HCT116 (cell line): Measurements from ENCODE around the gene ST7L. TPM values are rescaled to one million over a fixed set of nuclear protein-coding genes. Genes with fewer than 3 reads are reported as not detected.

Experiments used
- ATAC-seq: fragments of 200-7000 bp; cut with Tn5 transposase; 2 replicates; pipeline ENCODE4 v1.9.1; 2020; ENCODE audit warnings: mild to moderate bottlenecking, moderate library complexity
- BruUV-seq: library from RNA; stranded (reverse); fragments of 400-500 nt; replicated peaks from 2 replicates; lab custom pipeline; 2021; lab: Mats Ljungman, UMichigan
- CTCF ChIA-PET: fragments of 300-600 bp; sonication (Branson Sonifier 250); formaldehyde crosslinking; loops from one replicate; lab custom pipeline; 2021; ENCODE audit warnings: antibody characterized with exemption; lab: Charles Lee
- POLR2A ChIA-PET: fragments of 300-600, 350-600 bp; sonication (Branson Sonifier 250); formaldehyde crosslinking; loops from one replicate; lab custom pipeline; 2021; ENCODE audit warnings: antibody characterized with exemption; lab: Charles Lee
- RAD21 ChIA-PET, 2 experiments: fragments of 300-600 bp; sonication (Branson Sonifier 250); formaldehyde crosslinking; loops; one replicate each; lab custom pipeline; 2023; ENCODE audit warnings: low total read pairs in 2 of 2; ENCODE audit not compliant: uncharacterized antibody in 2 of 2, unreplicated experiment in 2 of 2, low non-redundant PET in 1 of 2; lab: Charles Lee
- DNase-seq: peaks from one replicate; pipeline ENCODE4 v3.0.0-alpha.2; 2010; ENCODE audit warnings: low read depth, low spot score
- H2AFZ ChIP-seq: fragments of 200-600 bp; shearing (Covaris generic), sonication (generic); 2 replicates; pipeline ENCODE4 v1.6.1; 2017; ENCODE audit warnings: low read depth, mixed run types, mixed read lengths, antibody characterized with exemption, low read length; ENCODE audit not compliant: poor library complexity, severe bottlenecking
- H3K27ac ChIP-seq: 2 replicates; pipeline ENCODE4 v1.5.1; 2012; ENCODE audit warnings: low read depth, low read length
- H3K27me3 ChIP-seq: fragments of 200-600 bp; sonication (generic); 2 replicates; pipeline ENCODE4 v1.6.1; 2016; ENCODE audit warnings: mixed run types, low read length, mixed read lengths; ENCODE audit not compliant: insufficient read depth
- H3K36me3 ChIP-seq, 2 experiments: fragments of 200-500 bp in 1 of 2; fragments of 200-600 bp in 1 of 2; sonication (Bioruptor generic) in 1 of 2; sonication (generic) in 1 of 2; 2 replicates each; pipeline versions ENCODE4 v1.5.1 to v1.6.1; 2014 to 2016; ENCODE audit warnings: low read length in 2 of 2, inconsistent platforms in 1 of 2, mixed read lengths in 1 of 2, mixed run types in 1 of 2; ENCODE audit not compliant: insufficient read depth in 2 of 2, control insufficient read depth in 1 of 2
- H3K4me1 ChIP-seq, 2 experiments: fragments of 200-600 bp in 1 of 2; sonication (generic) in 1 of 2; 2 replicates each; pipeline versions ENCODE4 v1.5.1 to v1.6.1; 2012 to 2017; ENCODE audit warnings: low read length in 2 of 2, inconsistent platforms in 1 of 2, mild to moderate bottlenecking in 1 of 2, mixed read lengths in 1 of 2, mixed run types in 1 of 2, moderate library complexity in 1 of 2; ENCODE audit not compliant: insufficient read depth in 2 of 2, control insufficient read depth in 1 of 2
- H3K4me2 ChIP-seq: fragments of 200-600 bp; sonication (generic); 2 replicates; pipeline ENCODE4 v1.6.1; 2017; ENCODE audit warnings: mixed run types, low read length, mixed read lengths
- H3K4me3 ChIP-seq, 2 experiments: fragments of 200-600 bp in 1 of 2; sonication (generic) in 1 of 2; replicated peaks in 1 of 2; 2 replicates each; pipeline ENCODE4 v1.5.1; 2011 to 2016; ENCODE audit warnings: low read length in 2 of 2, control low read depth in 1 of 2, low read depth in 1 of 2, mild to moderate bottlenecking in 1 of 2, mixed read lengths in 1 of 2, mixed run types in 1 of 2
- H3K79me2 ChIP-seq: fragments of 200-600 bp; sonication (generic); 2 replicates; pipeline ENCODE4 v1.6.1; 2017; ENCODE audit warnings: mild to moderate bottlenecking, mixed run types, low read length, moderate library complexity, mixed read lengths; ENCODE audit not compliant: insufficient read depth
- H3K9ac ChIP-seq: fragments of 200-600 bp; sonication (generic); 2 replicates; pipeline ENCODE4 v1.6.1; 2016; ENCODE audit warnings: low read length, mixed read lengths
- H3K9me2 ChIP-seq: fragments of 200-600 bp; sonication (generic), shearing (Covaris generic); 2 replicates; pipeline ENCODE4 v1.6.1; 2017; ENCODE audit warnings: mixed run types, mild to moderate bottlenecking, moderate library complexity; ENCODE audit not compliant: insufficient read depth
- H3K9me3 ChIP-seq, 2 experiments: fragments of 200-500 bp in 1 of 2; fragments of 200-600 bp in 1 of 2; sonication (Bioruptor generic) in 1 of 2; sonication (generic) in 1 of 2; 2 replicates each; pipeline ENCODE4 v1.6.1; 2014 to 2017; ENCODE audit warnings: low read length in 2 of 2, mixed read lengths in 2 of 2, inconsistent platforms in 1 of 2, low read depth in 1 of 2, mild to moderate bottlenecking in 1 of 2, mixed run types in 1 of 2, moderate library complexity in 1 of 2; ENCODE audit not compliant: control insufficient read depth in 1 of 2, insufficient read depth in 1 of 2
- H4K20me1 ChIP-seq: fragments of 200-600 bp; sonication (generic), shearing (Covaris generic); 2 replicates; pipeline ENCODE4 v1.6.1; 2017; ENCODE audit warnings: mixed run types, mild to moderate bottlenecking, moderate library complexity; ENCODE audit not compliant: insufficient read depth
- CBX3 ChIP-seq: IDR thresholded peaks from 2 replicates; pipeline ENCODE4 v1.6.1; 2012; ENCODE audit warnings: low read depth
- CEBPB ChIP-seq: IDR thresholded peaks from 2 replicates; pipeline ENCODE4 v1.6.1; 2012; ENCODE audit warnings: low read depth
- ELF1 ChIP-seq: IDR thresholded peaks from 2 replicates; pipeline ENCODE4 v1.6.1; 2012; ENCODE audit warnings: low read depth, borderline replicate concordance
- EZH2 ChIP-seq: fragments of 200-600 bp; sonication (generic); IDR thresholded peaks from 2 replicates; pipeline ENCODE4 v1.6.1; 2017; ENCODE audit warnings: antibody characterized with exemption, mixed run types
- EZH2phosphoT487 ChIP-seq: fragments of 200-600 bp; IDR thresholded peaks from 2 replicates; pipeline ENCODE4 v1.6.1; 2018; ENCODE audit warnings: antibody characterized with exemption, borderline replicate concordance
- FOSL1 ChIP-seq: IDR thresholded peaks from 2 replicates; pipeline ENCODE4 v1.6.1; 2012; ENCODE audit warnings: low read depth
- JUND ChIP-seq: IDR thresholded peaks from 2 replicates; pipeline ENCODE4 v1.6.1; 2012
- POLR2A ChIP-seq: IDR thresholded peaks from 2 replicates; pipeline ENCODE4 v1.7.0; 2011; ENCODE audit warnings: borderline replicate concordance; ENCODE audit not compliant: insufficient read depth, insufficient read length; ENCODE audit errors: extremely low read depth
- RAD21 ChIP-seq: IDR thresholded peaks from 2 replicates; pipeline ENCODE4 v1.6.1; 2012; ENCODE audit warnings: low read depth, mild to moderate bottlenecking
- SIN3A ChIP-seq: IDR thresholded peaks from 2 replicates; pipeline ENCODE4 v1.6.1; 2012; ENCODE audit warnings: low read depth
- SP1 ChIP-seq: IDR thresholded peaks from 2 replicates; pipeline ENCODE4 v1.6.1; 2012; ENCODE audit warnings: low read depth
- SRF ChIP-seq: IDR thresholded peaks from 2 replicates; pipeline ENCODE4 v1.6.1; 2012; ENCODE audit warnings: low read depth
- TCF7L2 ChIP-seq: IDR thresholded peaks from 2 replicates; pipeline ENCODE4 v1.7.0; 2011; ENCODE audit warnings: borderline replicate concordance, inconsistent platforms; ENCODE audit not compliant: insufficient read depth, insufficient read length; ENCODE audit errors: extremely low read depth
- YY1 ChIP-seq: IDR thresholded peaks from 2 replicates; pipeline ENCODE4 v1.6.1; 2011; ENCODE audit warnings: low read length, low read depth, moderate library complexity, mild to moderate bottlenecking; ENCODE audit not compliant: insufficient replicate concordance; ENCODE audit errors: extremely low read depth
- ZFX ChIP-seq: fragments of 450-650 bp; IDR thresholded peaks from 2 replicates; pipeline ENCODE4 v1.6.1; 2017
- ZNF274 ChIP-seq: fragments of 200-500 bp; sonication (Bioruptor generic); IDR thresholded peaks from 2 replicates; pipeline ENCODE4 v1.6.1; 2014; ENCODE audit warnings: mild to moderate bottlenecking, low read depth, low read length, inconsistent platforms
- intact Hi-C: fragments of 100-400 bp; cut with micrococcal nuclease; formaldehyde crosslinking; loops from 2 replicates; pipeline ENCODE4 v1.10.0; 2022
- total RNA-seq: library from RNA; stranded (reverse); gene quantifications from one replicate; pipeline ENCODE4 v1.2.1, GENCODE V29; 2021; ENCODE audit not compliant: unreplicated experiment
- TF ChIP-seq, protein P1 (sequence below): IDR thresholded peaks from 2 replicates; pipeline ENCODE4 v1.6.1; 2011; ENCODE audit warnings: mild to moderate bottlenecking, low read length, moderate library complexity; ENCODE audit not compliant: insufficient replicate concordance; ENCODE audit errors: extremely low read depth
- TF ChIP-seq, protein P2 (sequence below), 3 experiments: fragments of 200-600 bp in 1 of 3; sonication (generic) in 1 of 3; IDR thresholded peaks in 2 of 3; conservative IDR thresholded peaks in 1 of 3; 2 replicates each; pipeline ENCODE4 v1.5.1; 2012 to 2017; ENCODE audit warnings: low read depth in 2 of 3, low read length in 2 of 3, antibody characterized with exemption in 1 of 3, borderline replicate concordance in 1 of 3, control low read depth in 1 of 3, mild to moderate bottlenecking in 1 of 3, mixed read lengths in 1 of 3, mixed run types in 1 of 3, moderate library complexity in 1 of 3; ENCODE audit not compliant: insufficient read depth in 1 of 3
- TF ChIP-seq, protein P3 (sequence below): IDR thresholded peaks from 2 replicates; pipeline ENCODE4 v1.6.1; 2012

The ST7L gene
- total RNA-seq, 1 experiment from 2014 or later = 19.9 TPM

DNA sequence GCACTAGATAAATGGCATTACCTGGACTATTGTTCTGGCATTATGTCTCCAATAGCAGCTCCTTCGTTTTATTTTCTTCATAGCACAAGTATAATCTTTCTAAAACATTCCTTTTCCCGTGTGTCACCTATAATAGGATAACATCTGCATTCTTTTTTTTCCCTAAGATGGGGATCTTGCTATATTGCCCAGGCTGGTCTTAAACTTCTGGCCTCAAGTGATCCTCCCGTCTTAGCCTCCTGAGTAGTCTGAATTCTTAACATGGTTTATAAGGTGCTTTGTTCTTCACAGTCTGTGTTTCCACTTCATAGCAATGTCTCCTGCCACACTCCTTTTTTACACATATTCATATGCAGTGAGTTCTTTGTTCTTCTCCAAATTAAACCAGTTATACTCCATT is 46.9 kb upstream of the ST7L start:
- Histone ChIP-seq H3K9me2 (no peaks in the 10 kb centered on the region), H3K27me3 (no peaks in the 10 kb centered on the region), H2AFZ (no peak overlapping the region), H3K4me1 (no peaks in the 10 kb centered on the region), H4K20me1 (peaks cover 5% of the 10 kb centered on the region; the same call in 1 of the 2 replicates), H3K4me2 (no peak overlapping the region), H3K27ac (no peak overlapping the region)
- intact Hi-C loops = no loop called here
- DNase-seq = no peak
- TF ChIP-seq POLR2A (no peak), ELF1 (no peak), FOSL1 (no peak), YY1 (no peak), EZH2 (no peak), SP1 (no peak), RAD21 (no peak)
- TF ChIP-seq, all 23 proteins: peak for 0
- no peak for ATAC-seq
- H3K9me3 ChIP-seq = no peaks in the 10 kb centered on the region
- BruUV-seq = no TSS peak
- ChIA-PET RAD21 (no interaction called here), POLR2A (no interaction called here), CTCF (no interaction called here)
- H3K9ac ChIP-seq = no peak overlapping the region
- peaks cover 36 to 54% of the 10 kb centered on the region in 2 experiments for H3K36me3 ChIP-seq
- H3K4me3 ChIP-seq = no peak overlapping the region
- no peaks in the 10 kb centered on the region for H3K79me2 ChIP-seq

DNA sequence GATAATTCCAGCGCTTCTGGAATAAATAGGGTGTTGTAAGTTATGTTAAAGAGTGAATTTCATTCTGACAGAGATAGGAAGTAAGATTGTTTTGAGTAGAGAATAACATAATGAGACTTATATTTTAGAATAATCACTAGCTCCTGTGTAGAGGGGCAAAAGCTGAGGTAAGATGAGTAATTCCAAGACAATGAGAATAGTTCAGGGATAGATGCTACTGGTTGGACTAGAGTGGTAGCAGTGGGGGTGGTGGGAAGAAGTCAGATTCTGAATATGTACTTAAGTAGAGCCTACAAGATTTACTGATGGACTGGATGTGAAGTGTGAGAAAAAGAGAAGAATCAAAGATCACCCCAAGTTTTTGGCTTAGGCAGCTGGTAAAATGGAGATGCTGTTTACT is 32.3 kb upstream of the ST7L start:
- peaks cover 86% of the 10 kb centered on the region for H3K79me2 ChIP-seq
- peaks cover 42 to 46% of the 10 kb centered on the region in 2 experiments for H3K36me3 ChIP-seq
- intact Hi-C loops = no loop called here
- H3K4me2 ChIP-seq = no peak overlapping the region
- H3K27me3 ChIP-seq = no peaks in the 10 kb centered on the region
- no peak overlapping the region for H3K27ac ChIP-seq
- H3K9me3 ChIP-seq = no peaks in the 10 kb centered on the region
- peaks cover 5% of the 10 kb centered on the region; the same call in 1 of the 2 replicates for H4K20me1 ChIP-seq
- DNase-seq (no peak), ATAC-seq (no peak)
- no peak overlapping the region for H3K4me3 ChIP-seq
- POLR2A ChIA-PET = no interaction called here
- CTCF ChIA-PET = no interaction called here
- no peak overlapping the region for H2AFZ ChIP-seq
- no peak overlapping the region for H3K9ac ChIP-seq
- no TSS peak for BruUV-seq
- no peaks in the 10 kb centered on the region for H3K9me2 ChIP-seq
- RAD21 ChIA-PET = no interaction called here
- no peaks in the 10 kb centered on the region; a peak in 1 of 4 replicates for H3K4me1 ChIP-seq
- TF ChIP-seq, protein P1, sequence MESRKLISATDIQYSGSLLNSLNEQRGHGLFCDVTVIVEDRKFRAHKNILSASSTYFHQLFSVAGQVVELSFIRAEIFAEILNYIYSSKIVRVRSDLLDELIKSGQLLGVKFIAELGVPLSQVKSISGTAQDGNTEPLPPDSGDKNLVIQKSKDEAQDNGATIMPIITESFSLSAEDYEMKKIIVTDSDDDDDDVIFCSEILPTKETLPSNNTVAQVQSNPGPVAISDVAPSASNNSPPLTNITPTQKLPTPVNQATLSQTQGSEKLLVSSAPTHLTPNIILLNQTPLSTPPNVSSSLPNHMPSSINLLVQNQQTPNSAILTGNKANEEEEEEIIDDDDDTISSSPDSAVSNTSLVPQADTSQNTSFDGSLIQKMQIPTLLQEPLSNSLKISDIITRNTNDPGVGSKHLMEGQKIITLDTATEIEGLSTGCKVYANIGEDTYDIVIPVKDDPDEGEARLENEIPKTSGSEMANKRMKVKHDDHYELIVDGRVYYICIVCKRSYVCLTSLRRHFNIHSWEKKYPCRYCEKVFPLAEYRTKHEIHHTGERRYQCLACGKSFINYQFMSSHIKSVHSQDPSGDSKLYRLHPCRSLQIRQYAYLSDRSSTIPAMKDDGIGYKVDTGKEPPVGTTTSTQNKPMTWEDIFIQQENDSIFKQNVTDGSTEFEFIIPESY = no peak
- TF ChIP-seq SIN3A = no peak
- no peak for TF ChIP-seq RAD21
- no peak for TF ChIP-seq POLR2A
- no peak for TF ChIP-seq ZFX
- TF ChIP-seq, protein P2, sequence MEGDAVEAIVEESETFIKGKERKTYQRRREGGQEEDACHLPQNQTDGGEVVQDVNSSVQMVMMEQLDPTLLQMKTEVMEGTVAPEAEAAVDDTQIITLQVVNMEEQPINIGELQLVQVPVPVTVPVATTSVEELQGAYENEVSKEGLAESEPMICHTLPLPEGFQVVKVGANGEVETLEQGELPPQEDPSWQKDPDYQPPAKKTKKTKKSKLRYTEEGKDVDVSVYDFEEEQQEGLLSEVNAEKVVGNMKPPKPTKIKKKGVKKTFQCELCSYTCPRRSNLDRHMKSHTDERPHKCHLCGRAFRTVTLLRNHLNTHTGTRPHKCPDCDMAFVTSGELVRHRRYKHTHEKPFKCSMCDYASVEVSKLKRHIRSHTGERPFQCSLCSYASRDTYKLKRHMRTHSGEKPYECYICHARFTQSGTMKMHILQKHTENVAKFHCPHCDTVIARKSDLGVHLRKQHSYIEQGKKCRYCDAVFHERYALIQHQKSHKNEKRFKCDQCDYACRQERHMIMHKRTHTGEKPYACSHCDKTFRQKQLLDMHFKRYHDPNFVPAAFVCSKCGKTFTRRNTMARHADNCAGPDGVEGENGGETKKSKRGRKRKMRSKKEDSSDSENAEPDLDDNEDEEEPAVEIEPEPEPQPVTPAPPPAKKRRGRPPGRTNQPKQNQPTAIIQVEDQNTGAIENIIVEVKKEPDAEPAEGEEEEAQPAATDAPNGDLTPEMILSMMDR (IDR thresholded peaks at IDR 0.05 in 2 of 3, conservative IDR thresholded peaks at IDR 0.05 in 1 of 3; ENCODE audit: borderline replicate concordance in 1 of 3, insufficient read depth in 1 of 3, low read depth in 2 of 3, low read length in 2 of 3) = no peak
- TF ChIP-seq SRF = no peak
- TF ChIP-seq CEBPB = no peak
- no peak for TF ChIP-seq JUND
- TF ChIP-seq FOSL1 = no peak
- TF ChIP-seq CBX3 = no peak
- TF ChIP-seq EZH2phosphoT487 = no peak
- no peak for TF ChIP-seq ZNF274
- TF ChIP-seq TCF7L2 = no peak
- no peak for TF ChIP-seq SP1
- TF ChIP-seq, protein P3, sequence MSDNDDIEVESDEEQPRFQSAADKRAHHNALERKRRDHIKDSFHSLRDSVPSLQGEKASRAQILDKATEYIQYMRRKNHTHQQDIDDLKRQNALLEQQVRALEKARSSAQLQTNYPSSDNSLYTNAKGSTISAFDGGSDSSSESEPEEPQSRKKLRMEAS = no peak
